Activated CD8-positive, alpha-beta T cell treated with anti-CD3 and anti-CD28 coated beads for 36 hours (primary cell): ENCODE data around the gene CACNG1. TPM values are rescaled to one million over a fixed set of nuclear protein-coding genes. Genes with fewer than 3 reads are reported as not detected.

Experiments used
- ATAC-seq: fragments of 200-7000 bp; cut with Tn5 transposase; one replicate; pipeline ENCODE4 v1.10.0; 2021; ENCODE audit warnings: mild to moderate bottlenecking, moderate library complexity
- CTCF ChIA-PET: fragments of 350-600 bp; sonication (Branson Sonifier 250); formaldehyde crosslinking; loops from one replicate; lab custom pipeline; 2021; ENCODE audit warnings: antibody characterized with exemption; lab: Charles Lee
- POLR2A ChIA-PET: fragments of 350-600 bp; sonication (Branson Sonifier 250); formaldehyde crosslinking; loops from one replicate; lab custom pipeline; 2021; ENCODE audit warnings: antibody characterized with exemption; lab: Charles Lee
- DNase-seq: peaks from one replicate; pipeline ENCODE4 v3.0.0-alpha.2; 2020
- H3K27ac Mint-ChIP-seq: one replicate; pipeline ENCODE4 v1.8.0; 2021; ENCODE audit warnings: mild to moderate bottlenecking, mixed read lengths
- H3K27me3 Mint-ChIP-seq: one replicate; pipeline ENCODE4 v1.8.0; 2021; ENCODE audit warnings: mixed read lengths
- H3K36me3 Mint-ChIP-seq: one replicate; pipeline ENCODE4 v1.8.0; 2021; ENCODE audit warnings: low read depth, mixed read lengths
- H3K4me1 Mint-ChIP-seq: one replicate; pipeline ENCODE4 v1.8.0; 2021; ENCODE audit warnings: low read depth, mixed read lengths
- H3K4me3 Mint-ChIP-seq: one replicate; pipeline ENCODE4 v1.8.0; 2021; ENCODE audit warnings: mild to moderate bottlenecking, moderate library complexity, mixed read lengths
- H3K9me3 Mint-ChIP-seq: one replicate; pipeline ENCODE4 v1.8.0; 2021; ENCODE audit warnings: mixed read lengths
- intact Hi-C: fragments of 100-400 bp; cut with micrococcal nuclease; formaldehyde crosslinking; loops from one replicate; pipeline ENCODE4 v1.10.0; 2022
- total RNA-seq, 2 experiments: library from RNA; stranded (reverse); gene quantifications; one replicate each; pipeline ENCODE4 v1.2.3, GENCODE V29; 2021
- TF ChIP-seq, protein P1 (sequence below): fragments of 200-600 bp; IDR thresholded peaks from one replicate; pipeline ENCODE4 v1.8.0; 2022; ENCODE audit warnings: antibody characterized with exemption, mild to moderate bottlenecking

Gene CACNG1
- total RNA-seq, 2 experiments from 2014 or later: not detected

DNA sequence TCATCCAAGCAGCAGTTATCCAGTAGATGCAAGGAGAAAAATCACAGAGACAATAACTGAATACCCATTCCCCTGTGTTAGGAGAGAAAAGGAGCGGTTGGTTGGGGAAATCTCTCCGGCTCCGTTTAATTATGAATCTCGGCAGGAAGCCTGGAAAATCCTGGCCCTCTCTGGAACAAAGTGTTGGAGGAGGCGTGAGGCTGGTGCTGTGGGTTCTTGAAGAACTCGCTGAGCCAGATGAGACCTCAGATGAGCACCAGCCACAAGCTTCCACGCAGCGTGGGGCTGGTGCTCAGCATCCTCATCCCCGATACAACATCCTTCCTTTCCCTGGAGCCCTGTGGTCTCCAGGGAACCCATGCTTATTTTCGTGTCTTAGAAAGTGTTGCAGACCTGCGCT, 40.2 kb upstream of the CACNG1 start:
- ChIA-PET POLR2A (no interaction called here), CTCF (no interaction called here)
- TF ChIP-seq, protein P1, sequence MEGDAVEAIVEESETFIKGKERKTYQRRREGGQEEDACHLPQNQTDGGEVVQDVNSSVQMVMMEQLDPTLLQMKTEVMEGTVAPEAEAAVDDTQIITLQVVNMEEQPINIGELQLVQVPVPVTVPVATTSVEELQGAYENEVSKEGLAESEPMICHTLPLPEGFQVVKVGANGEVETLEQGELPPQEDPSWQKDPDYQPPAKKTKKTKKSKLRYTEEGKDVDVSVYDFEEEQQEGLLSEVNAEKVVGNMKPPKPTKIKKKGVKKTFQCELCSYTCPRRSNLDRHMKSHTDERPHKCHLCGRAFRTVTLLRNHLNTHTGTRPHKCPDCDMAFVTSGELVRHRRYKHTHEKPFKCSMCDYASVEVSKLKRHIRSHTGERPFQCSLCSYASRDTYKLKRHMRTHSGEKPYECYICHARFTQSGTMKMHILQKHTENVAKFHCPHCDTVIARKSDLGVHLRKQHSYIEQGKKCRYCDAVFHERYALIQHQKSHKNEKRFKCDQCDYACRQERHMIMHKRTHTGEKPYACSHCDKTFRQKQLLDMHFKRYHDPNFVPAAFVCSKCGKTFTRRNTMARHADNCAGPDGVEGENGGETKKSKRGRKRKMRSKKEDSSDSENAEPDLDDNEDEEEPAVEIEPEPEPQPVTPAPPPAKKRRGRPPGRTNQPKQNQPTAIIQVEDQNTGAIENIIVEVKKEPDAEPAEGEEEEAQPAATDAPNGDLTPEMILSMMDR: no peak
- Mint-ChIP-seq H3K27ac (no peak overlapping the region), H3K36me3 (no peaks in the 10 kb centered on the region), H3K27me3 (peaks cover 2% of the 10 kb centered on the region), H3K9me3 (no peaks in the 10 kb centered on the region), H3K4me1 (no peaks in the 10 kb centered on the region), H3K4me3 (no peak overlapping the region)
- ATAC-seq (no peak), DNase-seq (no peak)
- intact Hi-C loops: no loop called here

DNA sequence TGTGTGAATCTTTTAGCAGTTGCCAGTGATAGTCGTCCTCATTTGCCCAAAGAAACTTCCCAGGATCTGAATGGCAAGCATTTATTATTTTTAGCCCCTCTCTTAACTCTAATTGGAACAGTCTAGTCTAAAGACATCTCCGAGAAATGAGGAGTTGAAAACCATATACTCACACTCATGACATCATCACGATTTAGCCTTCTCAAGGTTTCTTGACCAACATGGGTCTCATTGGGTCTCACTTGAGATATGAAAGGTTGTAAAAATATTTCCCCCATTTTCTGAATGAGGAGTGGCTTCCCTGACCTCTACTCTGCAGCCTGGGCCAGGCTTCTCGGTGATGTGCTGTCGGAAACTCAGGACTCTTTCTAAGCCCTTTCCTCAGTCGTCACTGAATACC, 37.1 kb upstream of the CACNG1 start:
- TF ChIP-seq, protein P1: no peak
- intact Hi-C loops: no loop called here
- CTCF ChIA-PET: no interaction called here
- ATAC-seq: no peak
- POLR2A ChIA-PET: no interaction called here
- no peak overlapping the region for H3K27ac Mint-ChIP-seq
- H3K4me1 Mint-ChIP-seq: no peaks in the 10 kb centered on the region
- peaks cover 3% of the 10 kb centered on the region for H3K27me3 Mint-ChIP-seq
- H3K4me3 Mint-ChIP-seq: no peak overlapping the region
- no peaks in the 10 kb centered on the region for H3K36me3 Mint-ChIP-seq
- H3K9me3 Mint-ChIP-seq: no peaks in the 10 kb centered on the region
- no peak for DNase-seq

DNA sequence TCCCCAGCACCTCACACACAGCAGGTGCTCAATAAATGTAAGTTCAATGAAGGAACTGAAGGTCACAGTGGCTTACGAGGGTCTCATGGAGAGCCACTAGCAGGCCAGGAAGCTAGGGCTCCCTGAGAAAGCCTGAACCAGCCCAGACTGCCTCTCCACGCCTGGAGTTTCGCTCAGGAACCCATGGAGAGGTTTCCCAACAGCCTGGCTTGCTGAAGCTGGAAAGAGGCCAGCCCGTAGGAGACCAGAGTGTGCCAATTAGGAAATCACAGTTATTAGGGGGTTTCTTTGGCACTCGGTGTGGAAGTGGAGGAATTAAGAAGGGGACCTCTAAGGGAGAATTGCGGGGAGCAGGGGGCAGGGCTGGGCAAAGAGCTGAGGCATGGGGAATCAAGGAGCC, 36.3 kb upstream of the CACNG1 start:
- Mint-ChIP-seq H3K36me3 (no peaks in the 10 kb centered on the region), H3K4me1 (no peaks in the 10 kb centered on the region), H3K9me3 (no peaks in the 10 kb centered on the region), H3K27ac (no peak overlapping the region), H3K27me3 (peaks cover 4% of the 10 kb centered on the region), H3K4me3 (no peak overlapping the region)
- ChIA-PET CTCF (no interaction called here), POLR2A (no interaction called here)
- intact Hi-C loops: no loop called here
- ATAC-seq (no peak), DNase-seq (no peak)
- TF ChIP-seq, protein P1: no peak

DNA sequence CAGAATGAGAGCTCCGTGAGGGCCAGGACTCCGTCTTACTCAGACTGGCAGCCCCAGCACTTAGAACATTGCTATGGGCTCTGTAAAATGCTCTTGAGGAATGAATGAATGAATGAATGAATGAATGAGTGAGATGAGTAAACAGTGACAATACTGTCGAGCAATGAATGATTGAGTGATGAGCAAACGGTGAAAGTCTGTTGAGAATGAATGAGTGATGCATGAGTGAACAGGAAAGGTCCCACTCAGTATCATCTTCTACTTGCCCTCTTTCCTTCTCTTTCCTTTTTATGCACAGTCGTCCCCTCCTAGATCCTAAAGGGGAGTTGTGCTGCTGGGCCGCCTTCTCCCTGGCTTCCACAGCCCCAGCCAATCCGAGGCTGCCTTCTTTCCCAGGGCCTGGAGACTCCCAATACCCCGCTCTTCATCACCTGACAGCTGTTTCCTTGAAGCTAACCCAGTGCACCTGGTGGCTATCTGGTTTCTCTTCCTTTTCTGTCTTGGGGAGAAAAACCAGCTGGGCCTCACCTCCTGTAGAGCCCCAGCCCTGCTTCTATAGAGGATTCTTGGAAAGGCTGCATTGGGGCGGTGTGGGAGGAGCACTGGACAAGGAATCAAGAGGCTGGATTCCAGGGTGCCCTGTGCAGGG, 32.7 kb upstream of the CACNG1 start:
- ChIA-PET CTCF (no interaction called here), POLR2A (no interaction called here)
- no peaks in the 10 kb centered on the region for H3K4me1 Mint-ChIP-seq

DNA sequence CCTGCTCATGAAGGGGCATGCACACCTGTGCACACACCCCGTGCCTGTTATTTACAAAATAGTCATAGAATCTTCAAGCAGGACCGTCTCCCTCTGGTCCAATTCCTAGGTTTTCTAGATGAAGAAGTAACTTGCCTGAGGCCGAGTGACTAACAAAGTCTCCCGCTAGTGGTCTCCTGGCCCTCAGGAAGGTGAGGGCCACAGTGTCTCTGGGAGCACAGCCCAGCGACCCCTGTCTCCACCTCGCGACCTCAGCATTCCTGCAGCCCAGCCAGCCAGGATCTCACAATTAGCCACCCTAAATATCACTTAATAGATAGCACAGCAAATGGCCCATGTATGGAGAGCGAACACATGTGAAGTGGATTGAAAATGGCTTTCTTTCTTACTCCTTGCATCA, 30.5 kb upstream of the CACNG1 start:
- peaks cover 5% of the 10 kb centered on the region for H3K27me3 Mint-ChIP-seq
- POLR2A ChIA-PET: no interaction called here

More for the DNA sequence above, 32.7 kb upstream of the CACNG1 start:
- ATAC-seq: no peak
- no peaks in the 10 kb centered on the region for H3K36me3 Mint-ChIP-seq
- intact Hi-C loops: no loop called here
- H3K27me3 Mint-ChIP-seq: peaks cover 5% of the 10 kb centered on the region
- no peaks in the 10 kb centered on the region for H3K9me3 Mint-ChIP-seq
- TF ChIP-seq, protein P1: no peak
- no peak overlapping the region for H3K4me3 Mint-ChIP-seq
- DNase-seq: no peak
- no peak overlapping the region for H3K27ac Mint-ChIP-seq

More for the DNA sequence above, 30.5 kb upstream of the CACNG1 start:
- H3K27ac Mint-ChIP-seq: no peak overlapping the region
- H3K4me1 Mint-ChIP-seq: no peaks in the 10 kb centered on the region
- TF ChIP-seq, protein P1: no peak
- ATAC-seq: no peak
- DNase-seq: no peak
- CTCF ChIA-PET: no interaction called here
- H3K4me3 Mint-ChIP-seq: no peak overlapping the region
- intact Hi-C loops: no loop called here
- no peaks in the 10 kb centered on the region for H3K9me3 Mint-ChIP-seq
- no peaks in the 10 kb centered on the region for H3K36me3 Mint-ChIP-seq
